Suppressor macrophage treated with lipopolysaccharide for 1 hour (primary cell): ENCODE data around the gene COBL.

ENCODE experiments used
- DNase-seq, 3 donors: peaks; one replicate each; pipeline ENCODE4 v3.0.0-alpha.2; 2020 to 2022

COBL gene

GRCh38 chr7:51035716-51036115 lies 280.9 kb downstream of the COBL start:
- DNase-seq: no peak

- DNase-seq: no peak
Measured at GRCh38 chr7:51034521-51035264, 281.9 kb downstream of the COBL start.

- no peak for DNase-seq
Measured at GRCh38 chr7:51033727-51034520, 282.7 kb downstream of the COBL start.

GRCh38 chr7:51031791-51032515 lies 284.7 kb downstream of the COBL start:
- no peak for DNase-seq

- no peak for DNase-seq
Measured at GRCh38 chr7:51031216-51031615, 285.4 kb downstream of the COBL start.

- peak in 1 of 3 donors; percentile 2 for DNase-seq
Measured at GRCh38 chr7:51029701-51030191, 286.9 kb downstream of the COBL start.

- no peak for DNase-seq
Measured at GRCh38 chr7:51029131-51029530, 287.5 kb downstream of the COBL start.

- no peak for DNase-seq
Measured at GRCh38 chr7:51027935-51028830, 288.4 kb downstream of the COBL start.

GRCh38 chr7:51027106-51027934 lies 289.3 kb downstream of the COBL start:
- no peak for DNase-seq

GRCh38 chr7:51026341-51026740 lies 290.3 kb downstream of the COBL start:
- no peak for DNase-seq

- no peak for DNase-seq
Measured at GRCh38 chr7:51025668-51026067, 290.9 kb downstream of the COBL start.

GRCh38 chr7:51024867-51025266 lies 291.7 kb downstream of the COBL start:
- DNase-seq: no peak

GRCh38 chr7:51023547-51023946 lies 293.1 kb downstream of the COBL start:
- DNase-seq: no peak

GRCh38 chr7:51022821-51023220 lies 293.8 kb downstream of the COBL start:
- DNase-seq: no peak

- no peak for DNase-seq
Measured at GRCh38 chr7:51021906-51022570, 294.6 kb downstream of the COBL start.

- DNase-seq: no peak
Measured at GRCh38 chr7:51020944-51021343, 295.7 kb downstream of the COBL start.

- DNase-seq: no peak
Measured at GRCh38 chr7:51019891-51020870, 296.4 kb downstream of the COBL start.

- DNase-seq: no peak
Measured at GRCh38 chr7:51019191-51019844, 297.3 kb downstream of the COBL start.
